H1 (cell line): ENCODE measurements around the gene OGFOD2. TPM values are rescaled to one million over a fixed set of nuclear protein-coding genes. Genes with fewer than 3 reads are reported as not detected.
A peak's percentile ranks its signal among the peaks of the same experiment; 100 is the strongest.

ENCODE experiments used
- CEBPB ChIP-seq: IDR thresholded peaks from 2 replicates; pipeline ENCODE4 v1.6.1; 2012; ENCODE audit warnings: low read depth, low read length
- CHD7 ChIP-seq: fragments of 300-600 bp; sonication (generic); IDR thresholded peaks from 2 replicates; pipeline ENCODE4 v1.7.1; 2012; ENCODE audit warnings: low read length, moderate library complexity, mild to moderate bottlenecking, inconsistent platforms; ENCODE audit not compliant: insufficient replicate concordance
- CREB1 ChIP-seq: IDR thresholded peaks from 2 replicates; pipeline ENCODE4 v1.6.1; 2012; ENCODE audit warnings: inconsistent platforms
- CTCF ChIP-seq, 3 experiments: IDR thresholded peaks; 1 replicate in 2 of 3; 2 replicates in 1 of 3; pipeline versions ENCODE4 v1.5.1 to v1.6.1; 2011; ENCODE audit warnings: low read length in 3 of 3, mild to moderate bottlenecking in 3 of 3, inconsistent platforms in 2 of 3, low read depth in 1 of 3, moderate library complexity in 1 of 3; ENCODE audit not compliant: insufficient read depth in 1 of 3; ENCODE audit errors: control extremely low read depth in 1 of 3
- EP300 ChIP-seq, 2 experiments: IDR thresholded peaks; 1 replicate in 1 of 2; 2 replicates in 1 of 2; pipeline ENCODE4 v1.6.1; 2011 to 2012; ENCODE audit warnings: low read depth in 2 of 2, low read length in 2 of 2, mild to moderate bottlenecking in 2 of 2, borderline replicate concordance in 1 of 2, inconsistent platforms in 1 of 2, moderate library complexity in 1 of 2
- MAX ChIP-seq: IDR thresholded peaks from 2 replicates; pipeline ENCODE4 v1.6.1; 2012; ENCODE audit warnings: inconsistent platforms
- POLR2A ChIP-seq, 2 experiments: IDR thresholded peaks; 1 replicate in 1 of 2; 2 replicates in 1 of 2; pipeline ENCODE4 v1.6.1; 2011; ENCODE audit warnings: low read depth in 2 of 2, low read length in 2 of 2, mild to moderate bottlenecking in 2 of 2; ENCODE audit errors: control extremely low read depth in 1 of 2
- YY1 ChIP-seq: IDR thresholded peaks from 2 replicates; pipeline ENCODE4 v1.6.1; 2011; ENCODE audit warnings: low read depth, mild to moderate bottlenecking, low read length
- polyA plus RNA-seq, 7 experiments: library from polyadenylated mRNA; depleted of rRNA in 3 of 7; stranded (reverse) in 5 of 7; unstranded in 2 of 7; fragments of >200 nt in 5 of 7; fragments of 200-250 nt in 2 of 7; gene quantifications; 1 replicate in 5 of 7; 2 replicates in 1 of 7; 4 replicates in 1 of 7; pipeline versions ENCODE4 v1.2.1 to v1.2.3, GENCODE V29; 2011 to 2013; ENCODE audit warnings: missing spikeins in 2 of 7, mixed read lengths in 2 of 7
- total RNA-seq: library from RNA; stranded (reverse); fragmentation: NEBNext Ultra II Directional; extraction: Animal tissue kit (Norgen Biotek cat#: 25700); gene quantifications from 2 replicates; pipeline ENCODE4 v1.2.1, GENCODE V29; 2021

OGFOD2 gene
- total and polyA plus RNA-seq, 2 of the 8 experiments (the other 6 are each of a cell fraction or from before 2014, with no cell fraction given), result 17.3 to 20.3 TPM

GRCh38 chr12:122974274-122974891 lies 661 bp upstream of the OGFOD2 start (continued):
- TF ChIP-seq CHD7, result no peak
- peak; percentile 69; the same call in 1 of the 2 replicates for TF ChIP-seq YY1
- 0 out of 2 replicates have a peak, but pooled peaks have one; percentile 30 for TF ChIP-seq MAX
- TF ChIP-seq CEBPB, result peak; percentile 70
- no peak for TF ChIP-seq CTCF (IDR thresholded peaks at IDR 0.05; ENCODE audit: control extremely low read depth in 1 of 3, insufficient read depth in 1 of 3, low read depth in 1 of 3, low read length in 3 of 3)
- TF ChIP-seq POLR2A (IDR thresholded peaks at IDR 0.05; ENCODE audit: control extremely low read depth in 1 of 2, low read depth in 2 of 2, low read length in 2 of 2), result peak in 1 of 2 experiments; percentile 42; a peak in 1 of 3 replicates
- TF ChIP-seq CREB1, result peak; percentile 45; the same call in 1 of the 2 replicates
- TF ChIP-seq EP300 (IDR thresholded peaks at IDR 0.05; ENCODE audit: borderline replicate concordance in 1 of 2, low read depth in 2 of 2, low read length in 2 of 2), result no peak
